GM10248 (cell line): ENCODE measurements around the gene ACTMAP.

Experiments used
- CTCF ChIA-PET: fragments of 300-600 bp; sonication (Branson Sonifier 250); formaldehyde crosslinking; extraction: SDS; loops from one replicate; lab custom pipeline; 2021; ENCODE audit warnings: antibody characterized with exemption; lab: Yijun Ruan, JAX
- POLR2A ChIA-PET: fragments of 350-650 bp; sonication (Branson Sonifier 250); formaldehyde crosslinking; extraction: SDS; loops from one replicate; lab custom pipeline; 2020; ENCODE audit warnings: antibody characterized with exemption; lab: Yijun Ruan, JAX
- DNase-seq: peaks from one replicate; pipeline ENCODE4 v3.0.0; 2012; ENCODE audit errors: extremely low spot score
- TF ChIP-seq, protein P1 (sequence below): IDR thresholded peaks from 2 replicates; pipeline ENCODE4 v1.5.1; 2012; ENCODE audit warnings: mild to moderate bottlenecking, low read depth; ENCODE audit errors: extremely low read depth, missing control alignments, control extremely low read depth

Gene ACTMAP

DNA sequence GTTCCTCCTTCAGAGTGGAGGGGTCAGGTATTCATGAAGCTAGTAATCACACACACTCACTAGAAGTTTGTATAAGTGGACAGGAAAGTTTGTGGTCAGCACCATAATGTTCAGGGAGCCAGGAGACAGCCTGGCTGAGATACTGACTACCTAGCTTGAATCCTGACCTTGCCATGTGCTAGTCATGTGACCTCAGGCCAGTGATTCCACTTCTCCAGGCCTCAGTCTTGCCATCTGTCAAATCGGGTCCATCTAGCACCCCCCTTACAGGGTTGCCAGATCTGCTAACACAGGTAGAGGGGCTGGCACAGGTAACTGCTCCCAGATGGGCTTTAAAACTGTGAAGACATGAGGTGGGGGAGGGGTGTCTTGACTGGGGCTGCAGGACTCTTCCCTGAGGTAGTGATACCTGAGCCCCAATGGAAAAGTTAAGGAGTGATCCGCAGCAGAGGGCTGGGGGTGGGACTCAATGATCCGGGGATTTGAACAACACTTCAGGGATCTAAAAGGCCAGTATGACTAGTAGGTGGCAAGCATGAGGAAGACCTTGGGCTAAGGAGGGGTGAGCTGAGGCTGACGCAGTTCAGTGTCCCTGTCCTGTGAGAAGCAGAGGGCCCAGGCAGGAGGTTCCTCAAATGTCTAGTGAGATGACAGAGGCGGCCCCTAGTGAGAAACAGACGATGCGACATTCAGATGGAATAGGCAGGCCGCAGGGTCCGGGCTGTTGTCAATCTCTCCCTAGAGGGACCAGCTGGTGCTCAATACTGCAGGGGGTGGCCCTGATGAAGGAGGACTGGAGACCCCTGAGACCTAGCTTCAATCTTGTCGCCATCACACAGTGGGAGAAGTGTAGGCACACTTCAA lies 8.5 kb downstream of the ACTMAP start:
- DNase-seq = no peak
- CTCF ChIA-PET = interaction anchor here (1.4 to 2.2 kb wide), 5 partner anchors 8 to 107 kb away, joined by 4 to 10 read pairs (median 5); partner anchors contain the start of gene RAB4B
- TF ChIP-seq, protein P1, sequence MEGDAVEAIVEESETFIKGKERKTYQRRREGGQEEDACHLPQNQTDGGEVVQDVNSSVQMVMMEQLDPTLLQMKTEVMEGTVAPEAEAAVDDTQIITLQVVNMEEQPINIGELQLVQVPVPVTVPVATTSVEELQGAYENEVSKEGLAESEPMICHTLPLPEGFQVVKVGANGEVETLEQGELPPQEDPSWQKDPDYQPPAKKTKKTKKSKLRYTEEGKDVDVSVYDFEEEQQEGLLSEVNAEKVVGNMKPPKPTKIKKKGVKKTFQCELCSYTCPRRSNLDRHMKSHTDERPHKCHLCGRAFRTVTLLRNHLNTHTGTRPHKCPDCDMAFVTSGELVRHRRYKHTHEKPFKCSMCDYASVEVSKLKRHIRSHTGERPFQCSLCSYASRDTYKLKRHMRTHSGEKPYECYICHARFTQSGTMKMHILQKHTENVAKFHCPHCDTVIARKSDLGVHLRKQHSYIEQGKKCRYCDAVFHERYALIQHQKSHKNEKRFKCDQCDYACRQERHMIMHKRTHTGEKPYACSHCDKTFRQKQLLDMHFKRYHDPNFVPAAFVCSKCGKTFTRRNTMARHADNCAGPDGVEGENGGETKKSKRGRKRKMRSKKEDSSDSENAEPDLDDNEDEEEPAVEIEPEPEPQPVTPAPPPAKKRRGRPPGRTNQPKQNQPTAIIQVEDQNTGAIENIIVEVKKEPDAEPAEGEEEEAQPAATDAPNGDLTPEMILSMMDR = no peak
- POLR2A ChIA-PET = interaction anchor here (0.6 to 1.5 kb wide), 2 partner anchors 12 to 25 kb away, joined by 3 to 9 read pairs; partner anchors contain the start of genes COQ8B and ITPKC

DNA sequence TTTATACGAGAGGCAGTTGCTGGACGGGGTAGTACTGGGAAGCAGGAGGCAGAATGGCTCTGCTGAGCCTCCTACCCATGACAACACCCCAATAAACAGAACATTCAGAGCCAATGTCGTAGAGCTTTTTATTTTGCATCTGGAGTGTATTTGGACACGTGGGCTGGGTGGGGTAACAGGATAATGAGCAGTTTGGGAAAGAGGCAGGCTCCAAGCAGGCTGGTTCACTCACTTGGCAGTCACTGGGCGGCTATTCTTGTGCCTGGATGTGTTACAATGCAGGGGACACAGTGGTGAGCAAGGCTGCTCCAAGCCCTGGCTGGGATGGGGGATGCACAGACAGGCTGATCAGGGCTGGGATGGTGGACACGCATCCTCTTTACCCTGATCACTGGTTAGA lies 9.5 kb downstream of the ACTMAP start:
- TF ChIP-seq, protein P1 = no peak
- CTCF ChIA-PET = interaction anchor here (1.2 kb wide), 1 partner anchor 80 kb away, joined by 3 read pairs; no protein-coding TSS in a partner anchor
- no peak for DNase-seq
- POLR2A ChIA-PET = interaction anchor here (1.2 kb wide), 1 partner anchor 10 kb away, joined by 3 read pairs; the partner anchor contains the start of gene ACTMAP

DNA sequence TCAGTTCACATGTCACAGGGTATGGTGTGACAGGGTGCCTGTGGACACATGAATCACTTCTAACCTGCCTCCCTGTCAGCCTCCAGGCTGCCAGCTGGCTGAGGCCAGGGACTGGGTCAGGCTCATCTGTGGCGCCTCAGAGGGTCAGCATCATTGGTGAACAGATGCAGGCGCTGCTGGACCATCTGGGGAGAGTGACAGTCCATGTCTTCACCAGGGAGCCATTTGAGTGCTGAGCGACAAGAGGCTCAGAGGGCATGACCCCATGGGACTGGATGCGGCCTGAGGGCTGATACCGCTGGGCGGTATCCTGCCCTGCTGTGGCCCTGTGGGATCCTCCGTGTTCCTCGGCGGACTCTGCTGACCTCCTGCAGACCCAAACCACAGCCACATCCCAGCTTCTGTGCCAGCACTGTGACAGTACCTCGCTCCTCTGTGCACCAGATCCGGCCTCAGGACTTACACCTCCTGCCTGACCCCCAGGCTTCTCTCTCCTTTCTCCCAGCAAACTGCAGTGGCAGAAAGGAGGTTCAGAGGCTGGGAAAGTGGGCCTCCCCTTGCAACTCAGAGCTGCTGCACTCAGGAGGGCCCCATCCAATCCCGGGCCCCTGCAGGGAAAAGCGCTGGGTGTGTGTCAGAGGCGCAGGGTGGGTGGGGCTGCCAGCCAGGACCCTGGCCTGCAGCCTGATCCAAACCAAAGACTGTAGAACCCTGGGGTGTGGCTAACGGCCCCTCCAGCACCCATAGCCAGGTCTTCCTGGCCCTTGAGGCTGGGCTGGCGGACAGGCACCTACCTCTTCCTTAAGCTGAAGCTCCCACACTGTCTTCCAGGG lies 10.2 kb downstream of the ACTMAP start:
- no peak for DNase-seq
- CTCF ChIA-PET = interaction anchor here (1.2 kb wide), 1 partner anchor 80 kb away, joined by 3 read pairs; no protein-coding TSS in a partner anchor
- POLR2A ChIA-PET = interaction anchor here (0.5 to 1.2 kb wide), 2 partner anchors 10 to 74 kb away, joined by 3 to 4 read pairs; partner anchors contain the start of gene ACTMAP

DNA sequence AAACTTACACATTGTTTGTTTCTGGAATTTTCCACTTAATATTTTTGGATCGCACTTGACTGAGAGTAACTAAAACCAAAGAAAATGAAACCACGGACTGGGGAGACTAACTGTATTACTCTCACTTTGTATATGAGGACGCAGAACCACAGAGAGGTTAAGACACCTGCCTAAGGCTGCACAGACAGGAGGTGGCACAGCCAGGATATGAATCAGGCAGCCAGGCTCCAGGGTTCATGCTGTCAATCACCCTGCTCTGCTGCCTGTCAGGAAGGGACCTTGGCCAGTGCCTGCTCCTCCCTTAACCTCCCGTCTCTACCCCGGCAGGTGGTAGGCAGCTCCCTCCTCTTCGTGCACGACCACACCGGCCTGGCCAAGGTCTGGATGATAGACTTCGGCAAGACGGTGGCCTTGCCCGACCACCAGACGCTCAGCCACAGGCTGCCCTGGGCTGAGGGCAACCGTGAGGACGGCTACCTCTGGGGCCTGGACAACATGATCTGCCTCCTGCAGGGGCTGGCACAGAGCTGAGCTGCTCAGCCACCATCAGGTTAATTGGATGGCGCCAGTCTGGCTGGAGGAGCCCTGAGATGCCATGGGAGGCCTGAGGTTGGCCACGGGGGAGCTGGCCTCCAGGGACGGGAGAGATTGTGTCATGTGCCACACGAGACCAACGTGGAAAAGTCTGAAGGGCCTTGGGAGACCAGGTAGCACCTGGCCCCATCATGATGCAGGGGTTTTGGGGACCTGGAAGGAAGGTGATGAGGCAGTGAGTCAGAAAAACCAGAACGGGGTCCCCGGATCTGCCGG lies 11.0 kb downstream of the ACTMAP start:
- CTCF ChIA-PET = no interaction called here

More for the DNA sequence above, 10.2 kb downstream of the ACTMAP start:
- TF ChIP-seq, protein P1 = no peak

DNA sequence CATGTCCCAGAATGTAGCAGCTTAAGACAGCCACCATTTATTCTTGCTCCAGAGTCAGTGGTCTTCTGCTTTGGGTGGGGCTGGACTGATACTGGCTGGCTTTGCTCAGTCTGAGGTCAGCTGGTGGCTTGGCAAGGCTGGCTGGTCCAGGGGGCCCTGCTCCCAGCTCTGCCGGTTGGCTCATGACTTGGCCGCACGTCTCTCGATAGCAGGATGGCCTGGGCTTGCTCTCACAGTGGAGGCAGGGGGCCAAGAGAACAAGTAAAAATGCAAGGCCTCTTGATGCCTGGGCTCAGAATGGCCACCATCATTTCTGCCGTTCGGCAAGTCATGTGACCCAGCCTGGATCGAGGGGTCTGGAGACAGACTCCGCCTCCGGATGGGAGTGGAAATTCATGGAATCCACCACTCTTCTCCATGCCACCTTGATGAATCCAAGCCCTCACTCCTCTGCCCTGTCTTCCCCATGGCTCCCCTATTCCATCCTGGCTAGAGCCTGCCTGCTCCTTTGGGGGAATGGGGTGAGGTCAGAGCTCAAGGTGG lies 13.1 kb downstream of the ACTMAP start:
- ChIA-PET CTCF (no interaction called here), POLR2A (no interaction called here)
- DNase-seq = no peak
- TF ChIP-seq, protein P1 = no peak

More for the DNA sequence above, 11.0 kb downstream of the ACTMAP start:
- POLR2A ChIA-PET = no interaction called here
- DNase-seq = no peak
- TF ChIP-seq, protein P1 = no peak
